GM12878 (cell line): ENCODE results near the gene CHD6. TPM values are rescaled to one million over a fixed set of nuclear protein-coding genes. Genes with fewer than 3 reads are reported as not detected.

Source experiments
- ATAC-seq: fragments of 200-7000 bp; cut with Tn5 transposase; 3 replicates; pipeline ENCODE4 v1.9.1; 2020; ENCODE audit warnings: mild to moderate bottlenecking, moderate library complexity
- BruUV-seq: library from RNA; stranded (reverse); fragments of 400-500 nt; replicated peaks from 2 replicates; lab custom pipeline; 2021; lab: Mats Ljungman, UMichigan
- CTCF ChIA-PET: fragments of 300-600 bp; sonication (Branson Sonifier 250); formaldehyde crosslinking; extraction: SDS; loops from one replicate; lab custom pipeline; 2021; ENCODE audit warnings: inconsistent platforms; lab: Yijun Ruan, JAX
- POLR2A ChIA-PET: fragments of 350-600 bp; formaldehyde crosslinking; extraction: SDS; loops from one replicate; lab custom pipeline; 2021; ENCODE audit warnings: inconsistent platforms; lab: Charles Lee
- RAD21 ChIA-PET: fragments of 300-600 bp; sonication (Branson Sonifier 250); formaldehyde crosslinking; loops from one replicate; lab custom pipeline; 2023; ENCODE audit warnings: antibody characterized with exemption; ENCODE audit not compliant: unreplicated experiment; lab: Charles Lee
- SMC1A ChIA-PET: fragments of 300-600 bp; sonication (Branson Sonifier 250); formaldehyde crosslinking; loops from one replicate; lab custom pipeline; 2023; ENCODE audit not compliant: unreplicated experiment, uncharacterized antibody; lab: Charles Lee
- DNase-seq: peaks from one replicate; pipeline ENCODE4 v3.0.0-alpha.2; 2011; ENCODE audit warnings: low read depth, low spot score
- FAIRE-seq: peaks from 3 replicates; lab custom pipeline; 2011; peaks lifted over from hg19 to GRCh38; lab: Jason Lieb, UNC
- H2AFZ ChIP-seq: 2 replicates; pipeline ENCODE4 v1.6.0; 2011; ENCODE audit warnings: low read depth, low read length, control low read depth; ENCODE audit not compliant: control insufficient read depth
- H3K27ac ChIP-seq: 2 replicates; pipeline ENCODE4 v1.5.1; 2011; ENCODE audit warnings: control low read depth; ENCODE audit not compliant: control insufficient read depth, insufficient read depth
- H3K27me3 ChIP-seq, 2 experiments: replicated peaks in 1 of 2; 2 replicates each; pipeline versions ENCODE4 v1.6.0 to v1.6.1; 2011; ENCODE audit warnings: low read length in 1 of 2; ENCODE audit not compliant: control insufficient read depth in 2 of 2, insufficient read depth in 2 of 2
- H3K36me3 ChIP-seq, 2 experiments: 2 replicates each; pipeline ENCODE4 v1.5.1; 2011; ENCODE audit warnings: low read length in 1 of 2; ENCODE audit not compliant: control insufficient read depth in 2 of 2, insufficient read depth in 2 of 2
- H3K4me1 ChIP-seq: 2 replicates; pipeline ENCODE4 v1.6.1; 2011; ENCODE audit warnings: mild to moderate bottlenecking, low read length, moderate library complexity, mixed read lengths; ENCODE audit not compliant: control insufficient read depth, insufficient read depth
- H3K4me2 ChIP-seq: 2 replicates; pipeline ENCODE4 v1.6.0; 2011; ENCODE audit warnings: control low read depth; ENCODE audit not compliant: control insufficient read depth, insufficient read depth
- H3K4me3 ChIP-seq: fragments of 200-600 bp; sonication (generic); 2 replicates; pipeline ENCODE4 v1.5.1; 2016
- H3K79me2 ChIP-seq: 2 replicates; pipeline ENCODE4 v1.6.0; 2011; ENCODE audit warnings: low read length; ENCODE audit not compliant: control insufficient read depth, insufficient read depth
- H3K9ac ChIP-seq: 2 replicates; pipeline ENCODE4 v1.8.0; 2011; ENCODE audit warnings: low read length, control low read depth, mixed read lengths; ENCODE audit not compliant: control insufficient read depth, insufficient read depth
- H3K9me3 ChIP-seq: replicated peaks from 3 replicates; pipeline ENCODE4 v1.5.1; 2011; ENCODE audit warnings: mild to moderate bottlenecking, low read length; ENCODE audit not compliant: control insufficient read depth, insufficient read depth
- H4K20me1 ChIP-seq: 2 replicates; pipeline ENCODE4 v1.6.0; 2011; ENCODE audit not compliant: control insufficient read depth, insufficient read depth
- BCL11A ChIP-seq: IDR thresholded peaks from 2 replicates; pipeline ENCODE4 v1.6.1; 2011; ENCODE audit warnings: low read depth, low read length
- CHD4 ChIP-seq: fragments of 200-600 bp; sonication (generic); IDR thresholded peaks from 2 replicates; pipeline ENCODE4 v1.6.1; 2016; ENCODE audit warnings: mild to moderate bottlenecking
- EGR1 ChIP-seq, 2 experiments: IDR thresholded peaks; 1 replicate in 1 of 2; 2 replicates in 1 of 2; pipeline ENCODE4 v1.6.1; 2011 to 2012; ENCODE audit warnings: low read depth in 2 of 2, low read length in 2 of 2, borderline replicate concordance in 1 of 2, mild to moderate bottlenecking in 1 of 2, moderate library complexity in 1 of 2
- FOXK2 ChIP-seq: fragments of 450-650 bp; IDR thresholded peaks from 2 replicates; pipeline ENCODE4 v1.6.1; 2017; ENCODE audit warnings: mild to moderate bottlenecking, moderate library complexity
- HCFC1 ChIP-seq: fragments of 150-350 bp; IDR thresholded peaks from 2 replicates; pipeline ENCODE4 v1.6.1; 2014; ENCODE audit warnings: low read length
- MTA2 ChIP-seq: fragments of 450-650 bp; IDR thresholded peaks from 2 replicates; pipeline ENCODE4 v1.6.1; 2016; ENCODE audit warnings: low read depth, mild to moderate bottlenecking, moderate library complexity
- NFYB ChIP-seq: IDR thresholded peaks from 2 replicates; pipeline ENCODE4 v1.6.1; 2011; ENCODE audit warnings: low read depth, mild to moderate bottlenecking, low read length, improper control_type of control experiment, moderate library complexity; ENCODE audit not compliant: insufficient read depth
- NR2C1 ChIP-seq: fragments of 450-650 bp; IDR thresholded peaks from 2 replicates; pipeline ENCODE4 v1.6.1; 2017; ENCODE audit warnings: antibody characterized with exemption, mild to moderate bottlenecking, moderate library complexity
- PAX8 ChIP-seq: fragments of 450-650 bp; IDR thresholded peaks from 2 replicates; pipeline ENCODE4 v1.6.1; 2017; ENCODE audit warnings: mild to moderate bottlenecking, moderate library complexity
- SMAD5 ChIP-seq: IDR thresholded peaks from 2 replicates; pipeline ENCODE4 v1.6.1; 2016; ENCODE audit warnings: antibody characterized with exemption, low read depth
- SRF ChIP-seq, 2 experiments: IDR thresholded peaks; 2 replicates each; pipeline ENCODE4 v1.6.1; 2011; ENCODE audit warnings: low read depth in 2 of 2, low read length in 2 of 2, mild to moderate bottlenecking in 1 of 2, moderate library complexity in 1 of 2
- TBL1XR1 ChIP-seq: IDR thresholded peaks from 2 replicates; pipeline ENCODE4 v1.6.1; 2012; ENCODE audit warnings: low read depth, low read length, improper control_type of control experiment
- TCF12 ChIP-seq: IDR thresholded peaks from 2 replicates; pipeline ENCODE4 v1.6.1; 2011; ENCODE audit warnings: low read depth, mild to moderate bottlenecking, low read length
- ZNF384 ChIP-seq: IDR thresholded peaks from 2 replicates; pipeline ENCODE4 v1.6.1; 2012; ENCODE audit warnings: low read depth, mild to moderate bottlenecking, low read length, improper control_type of control experiment, borderline replicate concordance
- WGBS: methylation state at CpG from one replicate; pipeline ENCODE4 v1.1.6; 2016; ENCODE audit warnings: low lambda C conversion rate; ENCODE audit not compliant: insufficient replicate concordance, insufficient coverage; ENCODE audit errors: missing lambda C conversion rate; 5-methylcytosine and 5-hydroxymethylcytosine counted together
- in situ Hi-C: fragments of 300-500 bp; cut with MboI; formaldehyde crosslinking; loops from 9 replicates; pipeline ENCODE4 v1.14.3; 2018; ENCODE audit warnings: mixed read lengths
- intact Hi-C: fragments of 100-400 bp; cut with micrococcal nuclease; formaldehyde crosslinking; loops from one replicate; pipeline ENCODE4 v1.14.2; 2022; ENCODE audit not compliant: unreplicated experiment
- polyA plus RNA-seq, 11 experiments: library from polyadenylated mRNA; depleted of rRNA in 4 of 11; unstranded in 6 of 11; stranded (reverse) in 5 of 11; fragments of >200 nt; fragmentation: Nextera tagmentation in 4 of 11; fragmentation: Illumina TruSeq in 1 of 11; extraction: Ambion mirVana in 4 of 11; extraction: Trizol in 1 of 11; gene quantifications; 1 replicate in 1 of 11; 2 replicates in 10 of 11; pipeline versions ENCODE4 v1.2.1 to v1.2.3, GENCODE V29; 2011 to 2016; ENCODE audit warnings: inconsistent platforms in 2 of 11, missing spikeins in 2 of 11, low read depth in 1 of 11
- total RNA-seq, 4 experiments: library from RNA; depleted of rRNA in 3 of 4; stranded (reverse); fragments of >200 nt in 3 of 4; fragmentation: Illumina TruSeq in 1 of 4; extraction: Trizol in 1 of 4; gene quantifications; 2 replicates each; pipeline versions ENCODE4 v1.2.1 to v1.2.3, GENCODE V29; 2013 to 2021
- TF ChIP-seq, protein P1 (sequence below): IDR thresholded peaks from 2 replicates; pipeline ENCODE4 v1.6.1; 2012; ENCODE audit warnings: low read depth, low read length, improper control_type of control experiment
- TF ChIP-seq, protein P2 (sequence below): fragments of 450-650 bp; IDR thresholded peaks from 2 replicates; pipeline ENCODE4 v1.6.1; 2017; ENCODE audit warnings: antibody characterized with exemption, mild to moderate bottlenecking, moderate library complexity
- TF ChIP-seq, protein P3 (sequence below): fragments of 450-650 bp; IDR thresholded peaks from 2 replicates; pipeline ENCODE4 v1.6.1; 2014; ENCODE audit warnings: mild to moderate bottlenecking

Gene CHD6
- total and polyA plus RNA-seq, 10 of the 15 experiments (the other 5 are each of a cell fraction or from before 2014, with no cell fraction given): 4.3 to 25.5 (median 17.1) TPM

DNA sequence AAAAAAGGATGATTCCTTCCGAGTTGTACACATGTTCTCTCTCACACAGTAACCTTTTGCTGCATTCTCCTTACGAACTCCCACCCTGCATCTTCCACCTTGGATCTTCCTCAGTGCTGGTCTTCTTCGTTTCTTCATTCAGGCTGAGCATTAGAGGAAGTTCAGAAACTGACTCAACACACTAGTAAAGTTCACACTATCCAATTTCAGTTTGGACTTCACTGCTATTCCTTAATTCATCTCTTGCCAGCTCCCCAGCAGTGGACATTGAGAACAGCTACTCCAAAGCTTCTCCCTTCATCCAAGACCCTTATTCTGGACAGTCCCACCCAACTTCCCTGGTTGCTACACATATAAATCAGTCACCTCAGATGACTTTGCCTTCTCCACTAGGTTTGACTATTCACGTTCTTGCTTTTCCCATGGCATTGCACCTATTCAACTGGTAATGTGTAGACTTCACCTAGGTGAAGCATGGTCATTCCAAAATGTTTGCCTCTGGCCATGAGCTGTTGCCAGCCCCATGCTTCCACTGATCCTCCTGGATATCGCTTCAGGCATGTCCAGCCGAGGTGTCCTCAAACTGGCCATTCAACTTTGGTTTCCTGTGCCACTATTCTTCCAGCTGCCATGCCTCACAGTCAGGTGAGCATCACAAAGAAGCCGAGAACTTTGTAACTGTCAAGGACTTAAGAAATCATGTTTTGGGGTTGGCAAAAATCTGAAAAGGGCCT, 147.6 kb downstream of the CHD6 start:
- in situ Hi-C loops (no loop called here), intact Hi-C loops (no loop called here)
- H3K27me3 ChIP-seq: no peaks in the 10 kb centered on the region
- H3K9ac ChIP-seq: no peak overlapping the region
- no peak overlapping the region for H3K27ac ChIP-seq
- H3K4me1 ChIP-seq: no peaks in the 10 kb centered on the region
- DNase-seq (no peak), ATAC-seq (no peak), FAIRE-seq (no peak)
- H4K20me1 ChIP-seq: no peaks in the 10 kb centered on the region
- H3K9me3 ChIP-seq: no peaks in the 10 kb centered on the region; the same call in 2 of the 3 replicates
- CTCF ChIA-PET: no interaction called here
- H3K79me2 ChIP-seq: no peaks in the 10 kb centered on the region
- POLR2A ChIA-PET: interaction anchor here (0.7 kb wide), 1 partner anchor 35 kb away, joined by 4 read pairs; no protein-coding TSS in a partner anchor
- whole genome bisulfite sequencing: 96% methylated on average over 7 of the region's 7 CpGs
- SMC1A ChIA-PET: no interaction called here
- H3K36me3 ChIP-seq: peaks cover 0 to 8% of the 10 kb centered on the region in 2 experiments; a peak in 3 of 4 replicates
- RAD21 ChIA-PET: no interaction called here
- no peak overlapping the region for H2AFZ ChIP-seq
- H3K4me3 ChIP-seq: no peak overlapping the region
- no TSS peak for BruUV-seq
- no peak overlapping the region for H3K4me2 ChIP-seq
- TF ChIP-seq TCF12 (no peak), BCL11A (no peak), SRF (IDR thresholded peaks at IDR 0.05; ENCODE audit: low read depth in 2 of 2, low read length in 2 of 2) (no peak), CHD4 (no peak), MTA2 (no peak), ZNF384 (no peak), PAX8 (no peak), SMAD5 (no peak), EGR1 (IDR thresholded peaks at IDR 0.05; ENCODE audit: borderline replicate concordance in 1 of 2, low read depth in 2 of 2, low read length in 2 of 2) (no peak), NFYB (no peak), TBL1XR1 (no peak), NR2C1 (no peak), FOXK2 (no peak), HCFC1 (no peak)
- TF ChIP-seq, protein P1, sequence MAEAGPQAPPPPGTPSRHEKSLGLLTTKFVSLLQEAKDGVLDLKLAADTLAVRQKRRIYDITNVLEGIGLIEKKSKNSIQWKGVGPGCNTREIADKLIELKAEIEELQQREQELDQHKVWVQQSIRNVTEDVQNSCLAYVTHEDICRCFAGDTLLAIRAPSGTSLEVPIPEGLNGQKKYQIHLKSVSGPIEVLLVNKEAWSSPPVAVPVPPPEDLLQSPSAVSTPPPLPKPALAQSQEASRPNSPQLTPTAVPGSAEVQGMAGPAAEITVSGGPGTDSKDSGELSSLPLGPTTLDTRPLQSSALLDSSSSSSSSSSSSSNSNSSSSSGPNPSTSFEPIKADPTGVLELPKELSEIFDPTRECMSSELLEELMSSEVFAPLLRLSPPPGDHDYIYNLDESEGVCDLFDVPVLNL: no peak
- TF ChIP-seq, protein P2, sequence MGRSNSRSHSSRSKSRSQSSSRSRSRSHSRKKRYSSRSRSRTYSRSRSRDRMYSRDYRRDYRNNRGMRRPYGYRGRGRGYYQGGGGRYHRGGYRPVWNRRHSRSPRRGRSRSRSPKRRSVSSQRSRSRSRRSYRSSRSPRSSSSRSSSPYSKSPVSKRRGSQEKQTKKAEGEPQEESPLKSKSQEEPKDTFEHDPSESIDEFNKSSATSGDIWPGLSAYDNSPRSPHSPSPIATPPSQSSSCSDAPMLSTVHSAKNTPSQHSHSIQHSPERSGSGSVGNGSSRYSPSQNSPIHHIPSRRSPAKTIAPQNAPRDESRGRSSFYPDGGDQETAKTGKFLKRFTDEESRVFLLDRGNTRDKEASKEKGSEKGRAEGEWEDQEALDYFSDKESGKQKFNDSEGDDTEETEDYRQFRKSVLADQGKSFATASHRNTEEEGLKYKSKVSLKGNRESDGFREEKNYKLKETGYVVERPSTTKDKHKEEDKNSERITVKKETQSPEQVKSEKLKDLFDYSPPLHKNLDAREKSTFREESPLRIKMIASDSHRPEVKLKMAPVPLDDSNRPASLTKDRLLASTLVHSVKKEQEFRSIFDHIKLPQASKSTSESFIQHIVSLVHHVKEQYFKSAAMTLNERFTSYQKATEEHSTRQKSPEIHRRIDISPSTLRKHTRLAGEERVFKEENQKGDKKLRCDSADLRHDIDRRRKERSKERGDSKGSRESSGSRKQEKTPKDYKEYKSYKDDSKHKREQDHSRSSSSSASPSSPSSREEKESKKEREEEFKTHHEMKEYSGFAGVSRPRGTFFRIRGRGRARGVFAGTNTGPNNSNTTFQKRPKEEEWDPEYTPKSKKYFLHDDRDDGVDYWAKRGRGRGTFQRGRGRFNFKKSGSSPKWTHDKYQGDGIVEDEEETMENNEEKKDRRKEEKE: no peak
- TF ChIP-seq, protein P3, sequence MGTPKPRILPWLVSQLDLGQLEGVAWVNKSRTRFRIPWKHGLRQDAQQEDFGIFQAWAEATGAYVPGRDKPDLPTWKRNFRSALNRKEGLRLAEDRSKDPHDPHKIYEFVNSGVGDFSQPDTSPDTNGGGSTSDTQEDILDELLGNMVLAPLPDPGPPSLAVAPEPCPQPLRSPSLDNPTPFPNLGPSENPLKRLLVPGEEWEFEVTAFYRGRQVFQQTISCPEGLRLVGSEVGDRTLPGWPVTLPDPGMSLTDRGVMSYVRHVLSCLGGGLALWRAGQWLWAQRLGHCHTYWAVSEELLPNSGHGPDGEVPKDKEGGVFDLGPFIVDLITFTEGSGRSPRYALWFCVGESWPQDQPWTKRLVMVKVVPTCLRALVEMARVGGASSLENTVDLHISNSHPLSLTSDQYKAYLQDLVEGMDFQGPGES: no peak
